ENCODE measurements around the gene WWP2.

DNA sequence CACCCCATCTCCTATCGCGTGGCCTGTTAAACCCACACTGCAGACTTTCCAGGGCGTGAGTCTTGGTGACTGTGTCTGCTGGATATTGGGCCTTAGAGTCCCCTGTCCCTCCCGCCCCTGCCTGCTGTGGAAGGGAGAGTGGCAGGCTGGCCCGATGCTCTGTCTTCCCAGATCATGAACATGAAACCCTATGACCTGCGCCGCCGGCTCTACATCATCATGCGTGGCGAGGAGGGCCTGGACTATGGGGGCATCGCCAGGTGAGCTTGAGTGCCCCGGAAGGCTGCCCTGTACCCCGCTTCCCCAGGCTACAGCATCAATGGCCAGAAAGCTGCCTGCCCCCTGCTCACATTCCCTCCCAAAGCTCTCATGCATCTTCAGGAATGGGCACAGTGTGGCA lies 169.5 kb downstream of the WWP2 start:
- TF ChIP-seq CTCF (IDR thresholded peaks at IDR 0.05) (no peak), POLR2A (IDR thresholded peaks at IDR 0.05) (no peak)
